ENCODE measurements around the gene PCNX3.
A peak's percentile ranks its signal among the peaks of the same experiment; 100 is the strongest.

PCNX3 gene

DNA sequence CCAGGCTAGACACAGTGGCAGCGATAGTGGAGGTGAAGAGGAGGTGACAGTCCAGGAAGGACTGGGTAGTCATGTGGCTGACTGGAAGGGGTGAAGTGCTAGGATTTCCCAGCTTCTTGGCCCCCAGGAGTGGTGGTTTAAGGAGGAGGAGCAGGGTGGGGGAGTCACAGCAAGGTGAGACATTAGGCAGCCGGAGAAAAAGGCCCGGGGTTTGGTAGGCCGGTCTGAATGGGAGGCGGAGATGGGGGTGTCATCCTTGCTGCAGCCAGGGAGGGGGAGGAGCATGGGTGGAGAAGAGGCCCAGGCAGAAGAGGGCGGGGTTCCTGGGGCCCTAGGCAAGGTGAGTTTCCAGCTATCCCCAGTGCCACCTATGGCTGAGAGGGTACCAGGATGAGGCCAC lies 28.4 kb downstream of the PCNX3 start:
- peak; percentile 89 to 94 for DNase-seq (ENCODE audit: low read depth in 1 of 2, low spot score in 1 of 2)
- TF ChIP-seq JUND (IDR thresholded peaks at IDR 0.05; ENCODE audit: low read depth), result no peak
- in situ Hi-C loops (cut with HindIII; ENCODE audit: low pct_unique_long_range_greater_than_20kb, low sequenced_read_pairs), result no loop called here

DNA sequence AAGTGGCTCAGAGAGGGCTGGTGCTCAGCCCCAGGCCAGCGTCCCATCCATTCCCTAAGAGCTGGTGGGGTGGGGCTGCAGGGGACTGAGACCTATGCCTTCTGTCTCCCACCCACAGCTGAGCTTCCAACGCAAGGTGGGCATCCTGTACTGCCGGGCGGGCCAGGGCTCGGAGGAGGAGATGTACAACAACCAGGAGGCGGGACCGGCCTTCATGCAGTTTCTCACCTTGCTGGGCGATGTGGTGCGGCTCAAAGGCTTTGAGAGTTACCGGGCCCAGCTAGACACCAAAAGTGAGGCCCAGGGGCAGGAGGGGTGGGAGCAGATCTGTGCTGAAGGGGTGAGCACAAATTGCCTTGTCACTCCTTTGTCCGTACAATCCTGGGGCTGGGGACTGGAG lies 29.3 kb downstream of the PCNX3 start:
- in situ Hi-C loops (cut with HindIII; ENCODE audit: low pct_unique_long_range_greater_than_20kb, low sequenced_read_pairs), result no loop called here
- DNase-seq (ENCODE audit: low read depth in 1 of 2, low spot score in 1 of 2), result no peak
- no peak for TF ChIP-seq JUND (IDR thresholded peaks at IDR 0.05; ENCODE audit: low read depth)

DNA sequence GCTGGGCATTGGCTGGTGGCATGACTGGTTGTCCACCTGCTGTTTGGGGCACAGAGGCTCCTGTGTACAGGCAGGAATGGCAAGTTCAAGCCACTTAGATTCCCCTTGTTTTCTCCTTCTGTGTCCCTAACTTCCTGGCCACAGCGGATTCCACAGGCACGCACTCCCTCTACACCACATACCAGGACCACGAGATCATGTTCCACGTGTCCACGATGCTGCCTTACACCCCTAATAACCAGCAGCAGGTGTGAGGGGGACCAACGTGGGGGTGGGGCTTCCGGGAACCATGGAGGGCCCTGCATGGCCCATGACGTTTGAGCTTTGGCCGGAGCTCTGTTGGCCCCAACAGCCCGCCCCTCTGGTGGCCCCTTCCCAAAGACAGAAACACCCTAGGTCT lies 30.1 kb downstream of the PCNX3 start:
- no peak for TF ChIP-seq JUND (IDR thresholded peaks at IDR 0.05; ENCODE audit: low read depth)
- peak; percentile 50 to 56 for DNase-seq (ENCODE audit: low read depth in 1 of 2, low spot score in 1 of 2)
- in situ Hi-C loops (cut with HindIII; ENCODE audit: low pct_unique_long_range_greater_than_20kb, low sequenced_read_pairs), result no loop called here

DNA sequence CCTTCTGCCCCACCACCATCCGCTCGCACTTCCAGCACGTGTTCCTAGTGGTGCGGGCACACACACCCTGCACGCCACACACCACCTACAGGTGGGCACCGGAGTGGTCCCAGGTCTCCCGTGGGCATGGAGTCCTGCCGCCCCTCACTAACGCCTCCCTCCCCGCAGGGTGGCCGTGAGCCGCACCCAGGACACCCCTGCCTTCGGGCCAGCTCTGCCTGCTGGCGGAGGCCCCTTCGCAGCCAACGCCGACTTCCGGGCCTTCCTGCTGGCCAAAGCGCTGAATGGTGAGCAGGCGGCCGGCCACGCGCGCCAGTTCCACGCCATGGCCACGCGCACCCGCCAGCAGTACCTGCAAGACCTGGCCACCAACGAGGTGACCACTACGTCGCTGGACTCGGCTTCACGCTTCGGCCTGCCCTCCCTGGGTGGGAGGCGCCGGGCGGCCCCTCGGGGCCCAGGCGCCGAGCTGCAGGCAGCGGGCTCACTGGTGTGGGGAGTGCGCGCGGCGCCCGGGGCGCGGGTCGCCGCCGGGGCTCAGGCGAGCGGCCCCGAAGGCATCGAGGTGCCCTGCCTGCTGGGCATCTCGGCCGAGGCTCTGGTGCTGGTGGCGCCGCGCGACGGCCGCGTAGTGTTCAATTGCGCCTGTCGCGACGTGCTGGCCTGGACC lies 30.8 kb downstream of the PCNX3 start:
- in situ Hi-C loops (cut with HindIII; ENCODE audit: low pct_unique_long_range_greater_than_20kb, low sequenced_read_pairs), result no loop called here

DNA sequence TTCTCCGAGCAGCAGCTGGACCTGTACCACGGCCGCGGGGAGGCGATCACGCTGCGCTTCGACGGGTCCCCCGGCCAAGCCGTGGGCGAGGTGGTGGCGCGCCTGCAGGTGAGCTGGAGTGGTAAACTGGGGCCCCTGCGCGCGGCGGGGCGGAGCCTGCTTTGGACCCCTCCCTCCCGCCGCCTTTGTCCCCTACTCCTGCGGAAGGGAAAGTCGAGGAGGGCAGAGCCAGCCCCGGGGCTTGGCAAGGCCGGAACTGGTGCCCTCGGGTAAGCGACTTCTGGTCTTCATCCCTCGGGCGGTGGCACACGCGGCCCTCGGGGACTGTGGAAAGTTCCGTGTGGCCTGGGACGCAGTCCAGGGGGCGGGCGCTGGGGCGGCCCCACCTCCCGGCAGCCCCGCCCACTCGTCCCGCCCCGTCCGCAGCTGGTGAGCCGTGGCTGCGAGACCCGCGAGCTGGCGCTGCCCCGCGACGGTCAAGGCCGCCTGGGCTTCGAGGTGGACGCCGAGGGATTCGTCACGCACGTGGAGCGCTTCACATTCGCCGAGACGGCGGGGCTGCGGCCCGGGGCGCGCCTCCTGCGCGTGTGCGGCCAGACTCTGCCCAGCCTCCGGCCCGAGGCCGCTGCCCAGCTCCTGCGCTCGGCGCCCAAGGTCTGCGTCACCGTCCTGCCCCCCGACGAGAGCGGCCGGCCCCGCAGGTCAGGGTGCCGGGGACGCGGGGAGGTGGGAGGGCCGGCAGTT lies 31.6 kb downstream of the PCNX3 start:
- no peak for TF ChIP-seq JUND (IDR thresholded peaks at IDR 0.05; ENCODE audit: low read depth)
- in situ Hi-C loops (cut with HindIII; ENCODE audit: low pct_unique_long_range_greater_than_20kb, low sequenced_read_pairs), result no loop called here
- DNase-seq (ENCODE audit: low read depth in 1 of 2, low spot score in 1 of 2), result no peak

More for the DNA sequence above, 30.8 kb downstream of the PCNX3 start:
- DNase-seq (ENCODE audit: low read depth in 1 of 2, low spot score in 1 of 2), result no peak
- TF ChIP-seq JUND (IDR thresholded peaks at IDR 0.05; ENCODE audit: low read depth), result no peak

DNA sequence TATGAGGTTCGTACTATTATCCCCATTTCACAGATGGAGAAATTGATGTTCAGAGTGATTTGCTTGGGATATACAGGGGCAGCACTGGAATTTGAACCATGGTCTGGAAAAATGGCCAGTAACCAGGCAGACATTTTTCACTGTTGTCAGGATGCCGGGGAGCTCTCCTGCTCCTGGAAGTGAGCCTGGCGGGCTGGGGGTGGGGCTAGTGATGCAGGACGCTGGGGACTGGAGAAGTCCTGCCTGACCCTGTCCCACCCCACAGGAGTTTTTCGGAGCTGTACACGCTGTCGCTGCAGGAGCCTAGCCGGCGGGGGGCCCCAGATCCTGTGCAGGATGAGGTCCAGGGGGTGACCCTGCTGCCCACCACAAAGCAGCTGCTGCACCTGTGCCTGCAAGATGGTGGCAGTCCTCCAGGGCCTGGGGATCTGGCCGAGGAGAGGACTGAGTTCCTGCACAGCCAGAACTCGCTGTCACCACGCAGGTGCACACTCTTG lies 33.5 kb downstream of the PCNX3 start:
- in situ Hi-C loops (cut with HindIII; ENCODE audit: low pct_unique_long_range_greater_than_20kb, low sequenced_read_pairs), result no loop called here
- no peak for TF ChIP-seq JUND (IDR thresholded peaks at IDR 0.05; ENCODE audit: low read depth)
- no peak for DNase-seq (ENCODE audit: low read depth in 1 of 2, low spot score in 1 of 2)

DNA sequence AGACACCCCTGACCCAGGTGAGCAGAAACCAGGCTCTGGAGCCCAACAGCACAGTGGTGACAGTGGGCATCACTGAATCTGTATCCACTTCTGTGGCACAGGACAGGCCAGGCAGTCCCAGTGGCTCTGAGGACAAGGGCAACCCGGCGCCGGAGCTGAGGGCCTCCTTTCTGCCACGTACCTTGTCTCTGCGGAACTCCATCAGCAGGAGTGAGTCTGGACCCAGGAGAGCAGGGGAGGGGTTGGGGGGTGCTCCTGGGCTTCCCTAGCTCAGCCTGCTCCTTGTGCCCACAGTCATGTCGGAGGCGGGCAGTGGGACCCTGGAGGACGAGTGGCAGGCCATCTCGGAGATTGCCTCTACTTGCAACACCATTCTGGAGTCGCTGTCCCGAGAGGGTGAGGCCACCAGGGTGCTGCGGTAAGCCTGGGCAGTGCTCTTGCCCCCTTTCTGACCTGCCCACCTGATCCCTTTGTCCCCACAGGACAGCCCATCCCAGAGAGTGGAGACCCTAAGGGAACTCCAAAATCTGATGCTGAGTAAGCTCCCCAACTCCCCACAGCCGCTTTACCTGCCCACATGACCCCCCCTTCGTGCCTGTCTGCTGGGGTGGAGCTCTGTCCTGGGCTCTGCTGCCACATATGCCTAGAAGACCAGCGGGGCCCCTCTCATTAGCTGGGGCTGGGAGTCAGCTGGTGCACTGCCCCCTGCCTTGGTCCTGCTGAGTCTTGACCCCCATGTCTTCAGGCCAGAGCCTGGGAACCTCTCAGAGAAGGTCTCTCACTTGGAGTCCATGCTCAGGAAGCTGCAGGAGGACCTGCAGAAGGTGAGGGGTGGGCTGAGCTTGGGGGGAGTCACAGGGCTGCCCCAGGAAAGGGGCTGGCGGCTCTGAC lies 34.3 kb downstream of the PCNX3 start:
- TF ChIP-seq JUND (IDR thresholded peaks at IDR 0.05; ENCODE audit: low read depth), result no peak
- in situ Hi-C loops (cut with HindIII; ENCODE audit: low pct_unique_long_range_greater_than_20kb, low sequenced_read_pairs), result no loop called here
- peak in 1 of 2 experiments; percentile 58 for DNase-seq (ENCODE audit: low read depth in 1 of 2, low spot score in 1 of 2)

DNA sequence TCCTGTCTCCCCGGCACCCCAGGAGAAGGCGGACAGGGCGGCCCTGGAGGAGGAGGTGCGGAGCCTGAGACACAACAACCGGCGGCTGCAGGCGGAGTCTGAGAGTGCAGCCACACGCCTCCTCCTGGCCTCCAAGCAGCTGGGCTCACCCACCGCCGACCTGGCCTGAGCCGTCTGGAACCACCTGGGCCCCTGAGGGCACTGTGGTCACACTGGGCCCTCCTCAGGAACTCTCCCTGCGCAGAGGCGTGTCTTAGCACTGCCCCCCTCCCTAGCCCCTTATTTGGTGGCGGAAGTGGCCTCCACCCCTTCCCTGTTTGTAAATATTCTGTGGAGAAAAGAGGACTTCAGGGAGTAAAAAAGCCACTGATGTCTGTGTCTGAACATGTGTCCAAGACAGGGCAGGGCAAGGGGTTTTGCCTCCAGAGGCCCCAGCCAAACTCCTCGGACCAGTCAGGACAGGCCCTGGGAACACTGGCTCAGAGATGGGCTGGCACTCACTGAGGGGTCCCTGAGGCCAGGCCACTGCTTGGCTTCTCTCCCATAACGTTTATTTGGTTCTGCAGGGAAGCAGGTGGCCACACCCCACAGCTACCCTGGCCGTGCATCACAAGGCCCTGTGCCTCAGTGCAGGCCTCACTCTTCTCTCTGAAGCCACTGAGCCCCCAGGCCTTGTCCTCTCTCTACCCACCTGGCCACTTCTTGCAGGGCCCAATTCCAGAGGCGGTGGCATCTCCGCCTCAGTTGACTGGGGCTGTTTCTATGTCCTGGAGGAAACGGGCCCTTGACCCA lies 35.2 kb downstream of the PCNX3 start:
- DNase-seq (ENCODE audit: low read depth in 1 of 2, low spot score in 1 of 2), result peak; percentile 93
- TF ChIP-seq JUND (IDR thresholded peaks at IDR 0.05; ENCODE audit: low read depth), result no peak
- in situ Hi-C loops (cut with HindIII; ENCODE audit: low pct_unique_long_range_greater_than_20kb, low sequenced_read_pairs), result no loop called here

DNA sequence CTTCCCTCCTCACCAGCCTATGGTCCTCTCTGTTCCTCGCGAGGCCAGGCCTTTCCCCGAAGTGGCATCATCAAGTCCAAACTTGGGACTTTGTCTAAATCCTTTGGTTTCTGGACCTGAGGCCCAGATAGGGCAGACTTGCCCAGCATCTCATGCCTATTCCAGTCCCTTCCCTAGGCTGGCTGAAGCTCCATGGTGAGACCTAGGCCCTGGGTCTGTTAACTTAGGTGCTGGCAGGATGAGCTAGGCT lies 35.7 kb downstream of the PCNX3 start:
- TF ChIP-seq JUND (IDR thresholded peaks at IDR 0.05; ENCODE audit: low read depth), result no peak
- in situ Hi-C loops (cut with HindIII; ENCODE audit: low pct_unique_long_range_greater_than_20kb, low sequenced_read_pairs), result no loop called here
- DNase-seq (ENCODE audit: low read depth in 1 of 2, low spot score in 1 of 2), result no peak

DNA sequence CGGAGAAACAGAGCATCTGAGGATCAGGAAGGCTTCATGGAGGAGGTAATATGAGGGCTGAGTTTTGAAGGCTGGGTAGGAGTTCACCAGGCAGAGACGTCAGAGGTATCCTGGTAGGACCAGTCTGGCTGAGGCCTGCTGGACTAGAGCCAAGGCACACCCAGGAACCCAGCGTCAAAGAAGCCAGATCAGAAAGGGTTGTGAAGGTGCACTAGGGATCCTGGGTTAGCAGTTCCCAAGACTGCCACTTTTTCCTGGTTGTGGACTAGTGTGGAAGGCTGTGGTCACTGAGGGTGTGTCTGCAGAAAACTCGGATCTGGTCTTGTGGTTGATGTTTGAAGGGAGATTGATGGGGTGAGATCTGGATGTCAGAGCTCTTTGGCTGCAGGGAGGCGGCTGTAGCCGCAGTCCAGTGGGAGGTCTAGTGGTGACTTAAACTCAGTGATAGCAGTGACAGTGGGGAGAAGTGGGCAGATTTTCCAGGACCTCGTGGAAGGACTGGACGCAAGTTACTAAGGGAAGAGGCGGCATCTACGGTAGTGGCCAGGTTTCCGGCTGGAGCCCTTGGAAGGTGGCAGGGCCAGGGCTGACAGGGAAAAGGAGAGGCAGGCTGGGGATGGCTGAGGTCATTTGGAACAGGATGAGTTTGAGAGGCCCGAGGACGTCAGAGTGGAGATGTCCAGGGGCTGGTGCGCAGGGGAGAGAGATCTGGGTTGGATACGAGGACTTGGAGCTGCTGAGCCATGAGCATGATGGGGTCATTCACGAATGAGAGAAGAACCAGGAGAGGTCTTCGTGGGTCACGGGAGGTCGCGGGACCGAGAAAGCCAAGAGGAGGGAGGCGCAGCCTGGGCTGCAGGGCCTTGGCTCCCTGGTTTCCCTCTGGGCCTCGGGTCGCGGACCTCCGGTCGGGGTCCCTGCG lies 36.3 kb downstream of the PCNX3 start:
- peak; percentile 89 for DNase-seq (ENCODE audit: low read depth in 1 of 2, low spot score in 1 of 2)
- in situ Hi-C loops (cut with HindIII; ENCODE audit: low pct_unique_long_range_greater_than_20kb, low sequenced_read_pairs), result no loop called here
- TF ChIP-seq JUND (IDR thresholded peaks at IDR 0.05; ENCODE audit: low read depth), result no peak

DNA sequence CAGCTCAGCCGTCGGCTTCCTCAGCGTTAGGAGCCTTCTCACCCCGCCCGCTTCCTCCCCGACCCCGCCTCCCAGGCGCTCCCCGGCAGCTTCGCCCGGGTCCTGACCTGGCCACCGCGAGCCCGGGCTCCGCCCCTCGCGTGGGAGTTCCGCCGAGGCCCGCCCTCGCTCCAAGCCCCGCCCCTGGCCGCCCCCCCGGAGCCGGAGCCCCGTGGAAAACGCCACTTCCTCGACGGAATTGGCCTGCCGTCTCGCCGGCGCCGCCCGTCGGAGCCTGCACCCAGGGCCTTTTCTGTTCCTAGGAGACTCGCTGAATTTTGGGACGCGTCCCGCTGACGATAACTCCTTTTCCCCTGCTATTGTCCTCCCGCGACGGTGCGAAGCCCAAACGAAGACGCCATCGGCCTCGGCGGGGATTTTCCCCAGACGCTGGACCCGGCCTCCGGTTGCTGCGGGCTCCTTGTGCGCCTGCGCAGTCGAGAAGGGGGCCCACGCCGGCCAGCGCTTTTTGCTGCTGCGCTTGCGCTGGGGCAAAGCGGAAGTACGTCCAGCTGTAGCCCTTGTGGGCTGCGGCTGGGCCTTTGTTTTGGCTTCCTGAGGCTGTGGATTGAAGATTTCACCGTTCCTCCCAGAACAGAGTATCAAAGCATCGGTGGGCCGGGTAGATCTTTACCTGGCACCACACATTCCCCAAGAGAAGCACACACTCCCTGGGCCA lies 37.1 kb downstream of the PCNX3 start:
- in situ Hi-C loops (cut with HindIII; ENCODE audit: low pct_unique_long_range_greater_than_20kb, low sequenced_read_pairs), result no loop called here
- TF ChIP-seq JUND (IDR thresholded peaks at IDR 0.05; ENCODE audit: low read depth), result no peak
- DNase-seq (ENCODE audit: low read depth in 1 of 2, low spot score in 1 of 2), result peak; percentile 94 to 99
